GM21367 (cell line): ENCODE results near the gene XRN1.

ENCODE experiments used
- ATAC-seq: cut with Tn5 transposase; IDR thresholded peaks from one replicate; pipeline ENCODE4 v1.9.1; 2021; ENCODE audit not compliant: unreplicated experiment

The XRN1 gene

DNA sequence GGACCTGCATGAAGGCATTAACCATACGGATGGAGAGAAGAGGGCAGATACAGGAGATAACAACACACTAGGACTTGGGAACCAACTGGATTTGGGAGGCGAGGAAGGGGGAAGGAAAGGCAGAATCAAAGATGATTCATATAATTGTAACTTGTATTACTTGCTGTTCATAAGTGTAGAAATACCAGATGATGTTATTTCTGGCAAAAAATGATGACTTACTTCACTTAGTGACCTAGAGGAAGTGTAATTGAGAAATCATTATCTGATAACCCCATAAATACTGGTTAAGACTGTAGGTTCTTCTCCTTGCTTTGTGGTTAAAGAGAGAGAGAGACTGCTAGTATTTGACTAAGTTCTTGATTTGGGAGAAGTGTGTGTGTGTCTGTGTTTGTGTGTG, 172.0 kb downstream of the XRN1 start:
- no peak for ATAC-seq

DNA sequence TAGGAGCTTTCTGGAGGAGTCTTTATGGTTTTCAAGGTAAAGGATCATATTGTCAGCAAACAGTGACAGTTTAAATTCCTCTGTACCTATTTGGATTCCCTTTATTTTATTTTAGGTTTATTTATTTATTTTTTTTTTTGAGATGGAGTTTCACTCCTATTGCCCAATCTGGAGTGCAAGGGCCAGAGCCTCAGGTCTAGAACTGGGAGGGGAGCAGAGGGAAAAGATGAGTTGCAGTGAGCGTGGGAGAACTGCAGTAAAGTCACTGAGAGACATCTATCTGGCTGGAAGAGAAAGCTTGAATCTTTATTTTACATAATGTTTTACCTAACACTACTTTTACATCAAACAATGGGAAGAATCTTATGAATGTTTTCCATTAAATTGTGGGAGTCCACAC, 172.9 kb downstream of the XRN1 start:
- ATAC-seq: no peak

DNA sequence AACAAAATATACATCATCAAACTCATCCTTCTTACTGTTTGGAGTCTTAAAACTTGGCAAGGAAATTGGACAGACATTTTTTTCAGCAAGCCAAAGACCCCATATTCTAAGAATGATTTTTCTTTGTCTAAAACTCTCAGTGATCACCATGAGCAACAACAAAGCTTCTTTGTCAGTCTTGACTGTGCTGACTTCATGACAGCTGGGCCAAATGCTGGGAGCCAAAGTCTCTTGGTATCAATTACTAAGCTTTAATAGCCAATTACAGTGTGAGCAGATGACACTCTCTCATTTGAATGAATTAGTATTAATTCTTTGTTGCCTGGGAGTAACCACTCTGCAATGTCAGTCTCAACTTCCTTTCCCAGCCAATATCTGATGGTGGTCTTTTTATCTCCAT, 174.3 kb downstream of the XRN1 start:
- no peak for ATAC-seq

DNA sequence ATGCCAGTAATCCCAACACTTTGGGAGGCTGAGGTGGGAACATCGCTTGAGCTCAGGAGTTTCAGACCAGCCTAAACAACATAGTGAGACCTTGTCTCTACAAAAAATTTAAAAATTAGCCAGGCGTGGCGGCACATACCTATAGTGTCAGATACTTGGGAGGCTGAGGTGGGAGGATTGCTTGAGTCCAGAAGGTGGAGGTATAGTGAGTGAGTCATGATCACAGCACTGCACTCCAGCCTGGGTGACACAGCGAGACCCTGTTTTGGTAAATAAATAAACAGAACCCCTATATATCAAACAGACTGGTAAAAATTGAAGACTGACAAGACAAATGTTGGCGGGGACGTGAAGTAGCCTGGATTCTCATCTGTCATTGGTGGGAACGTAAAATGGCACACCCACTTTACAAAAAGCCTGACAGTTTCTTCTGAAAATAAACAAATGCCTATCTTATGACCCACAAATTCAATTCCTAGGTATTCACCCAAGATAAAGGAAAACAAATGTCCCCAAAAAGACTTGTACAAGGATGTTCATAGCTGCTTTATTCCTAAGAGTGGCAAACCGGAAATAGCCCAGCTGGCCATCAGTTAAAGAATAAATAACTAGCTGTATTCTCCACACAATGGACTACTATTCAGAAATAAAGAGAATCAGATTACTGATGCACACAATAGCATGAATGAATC, 175.5 kb downstream of the XRN1 start:
- ATAC-seq: no peak

- ATAC-seq: no peak
Observed at GRCh38 chr3:142270407-142270806, 177.4 kb downstream of the XRN1 start.

DNA sequence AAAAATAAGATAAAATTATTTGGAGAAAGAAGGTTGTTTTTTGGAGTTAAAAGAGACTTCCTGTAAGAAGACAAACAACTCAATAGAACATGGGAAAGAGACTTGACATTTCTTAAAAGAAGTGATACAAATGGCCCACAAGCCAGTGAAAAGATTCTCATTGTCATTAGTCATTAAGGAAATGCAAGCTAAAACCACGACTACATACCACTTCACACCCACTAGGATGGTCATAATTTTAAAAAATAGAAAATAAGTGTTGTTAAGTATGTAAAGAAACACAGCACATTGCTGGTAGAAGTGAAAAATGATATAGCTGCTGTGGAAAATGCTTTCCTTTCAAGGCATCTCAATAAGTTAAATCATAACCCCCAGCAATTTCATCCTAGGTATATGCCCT, 178.1 kb downstream of the XRN1 start:
- no peak for ATAC-seq

DNA sequence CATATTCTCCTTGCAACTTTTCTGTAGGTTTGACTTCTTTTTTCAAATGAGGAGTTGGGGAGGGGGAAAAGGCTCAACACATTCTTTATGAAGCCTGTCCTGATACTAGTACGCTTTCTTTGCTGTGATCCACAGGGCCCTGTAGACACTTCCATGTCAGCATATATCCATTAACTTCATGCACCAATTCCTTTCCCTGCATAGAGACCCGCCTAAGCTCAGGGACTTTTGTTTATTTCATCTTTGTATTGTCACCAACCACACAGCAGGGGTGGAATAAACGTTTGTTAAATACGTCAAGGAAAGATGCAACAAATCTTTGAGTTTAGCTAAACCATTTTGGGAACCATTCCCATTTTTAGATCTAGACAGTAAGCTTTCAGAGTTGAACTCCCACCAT, 179.4 kb downstream of the XRN1 start:
- ATAC-seq: no peak

DNA sequence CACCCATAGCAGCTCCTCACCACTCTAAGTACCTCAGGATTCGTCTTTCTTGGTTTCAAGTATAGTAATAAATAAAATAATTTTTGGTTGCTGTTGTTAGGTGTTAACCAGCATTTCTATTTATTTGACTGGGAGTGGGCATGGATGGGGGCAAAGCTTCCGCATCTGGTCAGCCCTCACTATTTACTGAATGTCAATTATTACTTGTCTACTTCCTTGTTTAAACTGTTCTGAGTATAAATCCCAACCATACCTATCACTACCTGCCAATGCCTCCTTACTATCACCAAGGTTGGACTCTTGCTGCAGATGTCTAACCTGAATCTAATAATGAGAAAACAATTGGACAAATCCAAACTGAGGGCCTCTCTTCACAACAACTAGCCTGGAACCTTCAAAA, 180.6 kb downstream of the XRN1 start:
- ATAC-seq: no peak

DNA sequence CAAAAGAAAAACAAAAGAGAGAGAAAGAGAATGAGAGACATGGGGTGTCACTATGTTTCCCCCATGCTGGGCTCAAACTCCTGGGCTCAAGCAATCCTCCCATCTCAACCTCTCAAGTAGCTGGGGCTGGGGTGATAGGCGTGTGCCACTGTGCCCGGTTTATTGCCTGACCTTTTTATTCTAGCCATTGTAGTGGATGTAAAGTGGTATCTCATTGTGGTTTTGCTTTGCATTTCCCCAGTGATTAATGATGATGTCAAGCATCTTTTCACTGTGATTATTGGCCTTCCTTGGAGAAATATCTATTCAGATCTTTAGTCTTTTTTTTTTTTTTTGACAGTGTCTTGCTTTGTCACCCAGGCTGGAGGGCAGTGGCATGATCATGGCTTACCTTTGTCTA, 184.7 kb downstream of the XRN1 start:
- ATAC-seq: no peak

- no peak for ATAC-seq
Observed at GRCh38 chr3:142259359-142259758, 188.5 kb downstream of the XRN1 start.

DNA sequence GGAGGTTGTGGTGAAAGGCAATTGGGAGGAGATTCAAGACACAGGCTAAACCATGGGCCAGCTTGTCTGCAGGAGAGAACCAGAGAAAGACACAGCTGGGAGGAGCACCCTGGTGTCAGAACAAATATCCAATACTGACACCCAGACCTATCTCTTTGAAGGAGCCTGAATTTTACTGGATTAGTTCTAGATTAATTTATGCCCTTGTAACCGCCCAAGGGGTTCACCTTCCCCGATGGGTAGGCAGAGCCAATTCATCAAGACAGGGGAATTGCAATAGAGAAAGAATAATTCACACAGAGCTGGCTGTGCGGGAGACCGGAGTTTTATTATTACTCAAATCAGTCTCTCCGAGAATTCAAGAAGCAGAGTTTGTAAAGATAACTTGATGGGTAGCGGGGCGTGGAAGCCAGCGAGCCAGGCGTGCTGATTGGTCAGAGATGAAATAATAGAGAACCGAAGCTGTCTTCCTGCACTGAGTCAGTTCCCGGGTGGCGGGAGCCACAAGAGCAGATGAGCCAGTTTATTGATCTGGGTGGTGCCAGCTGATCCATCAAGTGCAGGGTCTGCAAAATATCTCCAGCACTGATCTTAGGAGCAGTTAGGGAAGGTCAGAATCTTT, 191.0 kb downstream of the XRN1 start:
- ATAC-seq: no peak
